Gastrocnemius medialis (tissue), 4 donors: ENCODE data around the gene HDAC3. TPM values are rescaled to one million over a fixed set of nuclear protein-coding genes. Genes with fewer than 3 reads are reported as not detected.

Source experiments
- ATAC-seq, 2 donors: fragments of 150-250 bp; one replicate each; pipeline ENCODE4 v1.9.1; 2016
- DNase-seq, 2 donors: peaks; one replicate each; pipeline ENCODE4 v3.0.0-alpha.2; 2019
- H3K27ac ChIP-seq, 4 donors: fragments of 200-600 bp; sonication (generic); 1 replicate in 1 of 4; 2 replicates in 3 of 4; pipeline ENCODE4 v1.5.1; 2016 to 2018; ENCODE audit warnings: mild to moderate bottlenecking in 2 of 4, moderate library complexity in 1 of 4
- H3K27me3 ChIP-seq, 3 donors: fragments of 200-600 bp; sonication (generic) in 2 of 3; 1 replicate in 1 of 3; 2 replicates in 2 of 3; pipeline versions ENCODE4 v1.5.1 to v1.6.0; 2016 to 2019; ENCODE audit warnings: mild to moderate bottlenecking in 1 of 3, moderate library complexity in 1 of 3
- H3K36me3 ChIP-seq, 2 donors: fragments of 200-600 bp; sonication (generic) in 1 of 2; one replicate each; pipeline ENCODE4 v1.5.1; 2017 to 2018
- H3K4me1 ChIP-seq, 2 donors: fragments of 200-600 bp; sonication (generic) in 1 of 2; one replicate each; pipeline ENCODE4 v1.5.1; 2016 to 2017; ENCODE audit warnings: mild to moderate bottlenecking in 2 of 2
- H3K4me3 ChIP-seq, 4 donors: fragments of 200-600 bp; sonication (generic) in 3 of 4; 1 replicate in 1 of 4; 2 replicates in 3 of 4; pipeline ENCODE4 v1.5.1; 2016 to 2019; ENCODE audit warnings: mild to moderate bottlenecking in 2 of 4
- H3K9me3 ChIP-seq, 3 donors: fragments of 200-600 bp; sonication (generic) in 2 of 3; 1 replicate in 1 of 3; 2 replicates in 2 of 3; pipeline ENCODE4 v1.5.1; 2016 to 2019
- CTCF ChIP-seq, 5 experiments: fragments of 450-650 bp in 3 of 5; fragments of 200-600 bp in 2 of 5; sonication (generic) in 2 of 5; IDR thresholded peaks in 4 of 5; conservative IDR thresholded peaks in 1 of 5; 1 replicate in 4 of 5; 2 replicates in 1 of 5; pipeline ENCODE4 v1.5.1; 2016 to 2019; ENCODE audit warnings: antibody characterized with exemption in 5 of 5, mild to moderate bottlenecking in 3 of 5, moderate library complexity in 3 of 5
- POLR2A ChIP-seq, 2 donors: fragments of 450-650 bp; IDR thresholded peaks; one replicate each; pipeline ENCODE4 v1.6.1; 2017; ENCODE audit warnings: antibody characterized with exemption in 2 of 2, mild to moderate bottlenecking in 2 of 2, moderate library complexity in 2 of 2
- in situ Hi-C, 4 donors: fragments of 200-750 bp; cut with MboI; loops; one replicate each; pipeline versions ENCODE4 v1.15.0 to v1.8.0; 2017; ENCODE audit warnings: low sequenced_read_pairs in 4 of 4
- intact Hi-C: fragments of 100-400 bp; cut with DNase I; formaldehyde crosslinking; loops from one replicate; pipeline ENCODE4 v1.15.1; 2023; ENCODE audit warnings: low total_unique reads
- total RNA-seq, 4 donors: library from RNA; depleted of rRNA; stranded (reverse); fragments of >200 nt; gene quantifications; one replicate each; pipeline versions ENCODE4 v1.1.0 to v1.2.3, GENCODE V29; 2016

HDAC3 gene
- total RNA-seq, 4 donors from 2014 or later: 29.8 to 40.7 (median 35.7) TPM

- in situ Hi-C loops: no loop called here
- Histone ChIP-seq H3K4me1 (peaks cover 93 to 95% of the 10 kb centered on the region in 2 donors), H3K4me3 (no peak overlapping the region), H3K27ac (peak overlapping the region; percentile 89 to 94 (median 91)), H3K36me3 (no peaks in the 10 kb centered on the region), H3K27me3 (no peaks in the 10 kb centered on the region), H3K9me3 (no peaks in the 10 kb centered on the region)
- DNase-seq: no peak
- intact Hi-C loops: no loop called here
- no peak for ATAC-seq
- TF ChIP-seq CTCF (IDR thresholded peaks at IDR 0.05 in 4 of 5, conservative IDR thresholded peaks at IDR 0.05 in 1 of 5) (no peak), POLR2A (IDR thresholded peaks at IDR 0.05) (no peak)
Measured at GRCh38 chr5:141602606-141603005, 34.0 kb downstream of the HDAC3 start.

DNA sequence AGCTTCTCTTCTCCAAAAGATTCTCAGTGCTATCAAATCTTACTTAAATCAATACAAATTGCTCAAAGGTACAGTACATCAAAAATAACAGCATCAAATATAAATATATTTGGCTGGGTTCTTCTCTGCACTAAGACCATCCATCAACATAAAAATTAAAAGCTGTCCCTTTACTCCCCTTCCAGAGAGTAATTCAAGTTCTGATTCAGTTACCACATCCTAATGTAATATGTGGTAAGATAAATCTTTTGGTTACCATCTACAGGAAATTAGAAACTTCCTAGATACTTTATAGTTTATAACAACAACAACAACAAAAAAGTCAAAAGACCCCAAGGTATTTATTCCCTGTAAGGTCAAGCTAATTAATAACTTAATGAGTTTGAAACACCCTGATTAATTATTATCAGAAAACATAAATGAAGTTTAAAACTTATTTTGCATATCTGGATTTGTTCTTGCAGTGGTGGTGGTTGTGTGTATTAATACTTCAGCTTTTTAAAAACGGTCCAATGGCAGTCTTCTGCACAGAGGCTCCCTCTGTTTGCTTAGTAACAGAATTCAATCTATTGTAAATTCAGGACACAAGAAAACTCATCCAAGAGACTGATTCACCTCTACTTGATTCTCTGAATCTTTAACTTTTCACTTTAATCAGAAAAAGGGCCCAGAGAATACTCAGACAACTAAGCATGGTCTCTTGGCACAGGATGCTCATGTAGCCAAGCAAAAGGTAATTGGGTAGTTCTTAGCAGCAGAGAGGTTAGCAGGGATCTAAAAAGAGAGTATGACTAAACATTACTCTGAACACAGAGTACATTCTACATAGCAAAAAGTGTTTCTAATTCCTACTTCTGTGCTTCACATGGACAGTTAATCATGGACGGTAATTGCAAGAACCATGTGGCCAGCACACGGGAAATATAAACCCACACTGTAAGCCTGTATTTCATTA, 38.0 kb downstream of the HDAC3 start:
- H3K27me3 ChIP-seq: no peaks in the 10 kb centered on the region
- H3K4me3 ChIP-seq: peak overlapping the region in 2 of 4 donors; percentile 0 to 16
- H3K9me3 ChIP-seq: no peaks in the 10 kb centered on the region
- peak overlapping the region; percentile 89 to 94 (median 91) for H3K27ac ChIP-seq
- TF ChIP-seq CTCF (IDR thresholded peaks at IDR 0.05 in 4 of 5, conservative IDR thresholded peaks at IDR 0.05 in 1 of 5) (no peak), POLR2A (IDR thresholded peaks at IDR 0.05) (no peak)
- intact Hi-C loops (loop anchor here (1.0 kb wide), 1 partner anchor 18 kb away; no protein-coding TSS in a partner anchor), in situ Hi-C loops (no loop called here)
- H3K36me3 ChIP-seq: peaks cover 0 to 10% of the 10 kb centered on the region in 2 donors
- H3K4me1 ChIP-seq: peaks cover 78 to 83% of the 10 kb centered on the region in 2 donors
- DNase-seq (no peak), ATAC-seq (peak; percentile 97)

- ATAC-seq (peak; percentile 35 to 55), DNase-seq (peak in 1 of 2 donors; percentile 24)
- no peak for TF ChIP-seq CTCF (IDR thresholded peaks at IDR 0.05 in 4 of 5, conservative IDR thresholded peaks at IDR 0.05 in 1 of 5)
- no peak for TF ChIP-seq POLR2A (IDR thresholded peaks at IDR 0.05)
- Histone ChIP-seq H3K9me3 (no peaks in the 10 kb centered on the region), H3K27me3 (no peaks in the 10 kb centered on the region), H3K27ac (peak overlapping the region; percentile 89 to 94 (median 91)), H3K36me3 (peaks cover 0 to 16% of the 10 kb centered on the region in 2 donors), H3K4me3 (no peak overlapping the region), H3K4me1 (peaks cover 78 to 80% of the 10 kb centered on the region in 2 donors)
- in situ Hi-C loops: no loop called here
- intact Hi-C loops: no loop called here
Measured at GRCh38 chr5:141597814-141598213, 38.8 kb downstream of the HDAC3 start.

- peak in 1 of 2 donors; percentile 19 for ATAC-seq
- no peaks in the 10 kb centered on the region for H3K9me3 ChIP-seq
Measured at GRCh38 chr5:141597394-141597793, 39.3 kb downstream of the HDAC3 start.

More at GRCh38 chr5:141597394-141597793, 39.3 kb downstream of the HDAC3 start:
- in situ Hi-C loops: no loop called here
- Histone ChIP-seq H3K4me3 (no peak overlapping the region), H3K36me3 (peaks cover 0 to 16% of the 10 kb centered on the region in 2 donors), H3K27ac (peak overlapping the region; percentile 89 to 94 (median 91)), H3K4me1 (peaks cover 78% of the 10 kb centered on the region in 2 donors), H3K27me3 (no peaks in the 10 kb centered on the region)
- intact Hi-C loops: no loop called here
- DNase-seq: no peak
- TF ChIP-seq CTCF (IDR thresholded peaks at IDR 0.05 in 4 of 5, conservative IDR thresholded peaks at IDR 0.05 in 1 of 5): no peak
- no peak for TF ChIP-seq POLR2A (IDR thresholded peaks at IDR 0.05)
